ENCODE results near the gene FABP7. TPM values are rescaled to one million over a fixed set of nuclear protein-coding genes. Genes with fewer than 3 reads are reported as not detected.
"Not testable (repeated sequence)": the region's sequence is repeated elsewhere in the genome, so short reads cannot be mapped to it uniquely, and the experiment has no call there.

The FABP7 gene
- total RNA-seq, 1 donor from 2014 or later: not detected

DNA sequence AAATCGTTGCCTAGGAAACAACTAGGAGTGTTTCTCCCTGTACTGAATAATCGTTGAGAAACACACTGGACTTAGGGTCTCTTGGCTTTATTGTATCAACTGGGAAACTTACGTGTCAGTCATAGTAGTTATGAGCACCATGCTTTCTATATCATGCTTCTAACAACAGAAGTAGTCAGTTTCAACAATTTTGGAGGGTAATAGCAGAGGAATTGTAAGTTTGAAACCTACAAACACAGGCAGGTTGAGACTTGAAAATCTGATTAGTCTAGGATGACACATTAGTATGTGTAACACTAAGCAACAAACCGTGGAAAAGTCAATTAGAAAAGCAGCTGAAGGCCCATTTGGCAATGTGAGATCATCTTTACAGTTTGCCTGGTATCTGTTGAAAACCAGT lies 43.9 kb upstream of the FABP7 start:
- TF ChIP-seq, protein P1, sequence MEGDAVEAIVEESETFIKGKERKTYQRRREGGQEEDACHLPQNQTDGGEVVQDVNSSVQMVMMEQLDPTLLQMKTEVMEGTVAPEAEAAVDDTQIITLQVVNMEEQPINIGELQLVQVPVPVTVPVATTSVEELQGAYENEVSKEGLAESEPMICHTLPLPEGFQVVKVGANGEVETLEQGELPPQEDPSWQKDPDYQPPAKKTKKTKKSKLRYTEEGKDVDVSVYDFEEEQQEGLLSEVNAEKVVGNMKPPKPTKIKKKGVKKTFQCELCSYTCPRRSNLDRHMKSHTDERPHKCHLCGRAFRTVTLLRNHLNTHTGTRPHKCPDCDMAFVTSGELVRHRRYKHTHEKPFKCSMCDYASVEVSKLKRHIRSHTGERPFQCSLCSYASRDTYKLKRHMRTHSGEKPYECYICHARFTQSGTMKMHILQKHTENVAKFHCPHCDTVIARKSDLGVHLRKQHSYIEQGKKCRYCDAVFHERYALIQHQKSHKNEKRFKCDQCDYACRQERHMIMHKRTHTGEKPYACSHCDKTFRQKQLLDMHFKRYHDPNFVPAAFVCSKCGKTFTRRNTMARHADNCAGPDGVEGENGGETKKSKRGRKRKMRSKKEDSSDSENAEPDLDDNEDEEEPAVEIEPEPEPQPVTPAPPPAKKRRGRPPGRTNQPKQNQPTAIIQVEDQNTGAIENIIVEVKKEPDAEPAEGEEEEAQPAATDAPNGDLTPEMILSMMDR (IDR thresholded peaks at IDR 0.05; ENCODE audit: insufficient read depth, low read length, severe bottlenecking): no peak
- Histone ChIP-seq H3K4me3 (ENCODE audit: low read depth, low read length) (no peak overlapping the region), H3K36me3 (ENCODE audit: control insufficient read depth, insufficient read depth, low read length) (no peaks in the 10 kb centered on the region), H3K27me3 (ENCODE audit: control insufficient read depth, insufficient read depth, low read length) (no peaks in the 10 kb centered on the region)
- peak; percentile 100 for DNase-seq (ENCODE audit: low read depth)
- FAIRE-seq: peak; percentile 81

DNA sequence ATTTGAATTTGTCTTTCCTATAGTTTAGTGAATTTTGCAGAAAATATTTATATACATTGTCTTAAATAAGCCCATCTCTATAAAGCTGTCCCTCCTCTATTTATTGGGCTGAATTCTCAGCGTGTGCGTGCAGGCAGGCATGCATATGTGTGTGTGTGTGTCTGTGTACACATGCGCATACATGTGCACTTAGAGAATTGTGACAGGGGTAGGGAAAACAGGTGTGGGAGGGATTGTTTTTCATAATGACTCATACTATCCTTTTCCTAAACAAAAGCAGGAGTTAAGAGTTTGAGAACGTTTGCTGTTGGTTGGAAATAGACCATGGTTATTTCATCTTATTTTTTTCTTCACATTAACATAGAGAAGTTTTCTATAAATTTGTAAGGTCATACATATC lies 43.4 kb upstream of the FABP7 start:
- DNase-seq (ENCODE audit: low read depth) (peak; percentile 96), FAIRE-seq (no peak)
- TF ChIP-seq, protein P1 (IDR thresholded peaks at IDR 0.05; ENCODE audit: insufficient read depth, low read length, severe bottlenecking): no peak
- Histone ChIP-seq H3K27me3 (ENCODE audit: control insufficient read depth, insufficient read depth, low read length) (no peaks in the 10 kb centered on the region), H3K36me3 (ENCODE audit: control insufficient read depth, insufficient read depth, low read length) (no peaks in the 10 kb centered on the region), H3K4me3 (ENCODE audit: low read depth, low read length) (no peak overlapping the region)

DNA sequence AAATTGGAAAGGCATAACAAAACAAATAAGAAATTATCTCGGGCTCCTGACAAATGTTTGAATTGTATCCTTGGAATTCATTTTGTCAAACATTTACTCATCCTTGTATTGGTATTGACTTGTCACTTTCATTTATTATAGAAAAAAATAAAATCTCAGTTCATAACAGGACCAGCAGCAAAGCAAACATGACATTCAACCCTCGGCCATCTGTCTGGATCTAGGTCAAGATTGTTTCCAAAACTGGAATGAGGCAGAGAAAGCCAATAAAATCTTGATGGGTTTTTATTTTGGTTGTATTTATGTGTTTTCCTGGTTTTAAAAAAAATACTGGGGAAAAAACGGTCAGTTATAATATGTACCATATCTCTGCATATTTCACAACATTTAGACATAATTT lies 42.9 kb upstream of the FABP7 start:
- no peaks in the 10 kb centered on the region for H3K27me3 ChIP-seq (ENCODE audit: control insufficient read depth, insufficient read depth, low read length)
- TF ChIP-seq, protein P1 (IDR thresholded peaks at IDR 0.05; ENCODE audit: insufficient read depth, low read length, severe bottlenecking): no peak
- DNase-seq (ENCODE audit: low read depth) (no peak), FAIRE-seq (no peak)
- no peaks in the 10 kb centered on the region for H3K36me3 ChIP-seq (ENCODE audit: control insufficient read depth, insufficient read depth, low read length)
- H3K4me3 ChIP-seq (ENCODE audit: low read depth, low read length): no peak overlapping the region

DNA sequence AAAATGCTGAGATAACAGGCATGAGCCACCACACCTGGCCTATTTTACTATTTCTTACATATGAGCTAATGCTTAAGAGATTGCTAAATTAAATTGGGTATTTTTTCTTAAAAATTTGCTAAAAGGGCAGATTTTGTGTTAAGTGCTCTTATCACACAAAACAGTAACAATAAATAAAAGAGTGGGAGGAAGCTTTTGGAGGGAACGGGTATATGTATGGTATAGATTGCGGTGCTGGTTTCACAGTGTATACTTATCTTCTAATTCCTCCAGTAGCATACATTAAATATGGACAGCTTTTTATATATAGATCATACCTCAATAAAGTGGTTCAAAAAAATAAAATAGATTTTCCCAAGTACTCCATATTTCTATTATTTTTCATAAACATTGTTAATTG lies 39.4 kb upstream of the FABP7 start:
- FAIRE-seq: no peak
- Histone ChIP-seq H3K27me3 (ENCODE audit: control insufficient read depth, insufficient read depth, low read length) (no peaks in the 10 kb centered on the region), H3K36me3 (ENCODE audit: control insufficient read depth, insufficient read depth, low read length) (no peaks in the 10 kb centered on the region), H3K4me3 (ENCODE audit: low read depth, low read length) (no peak overlapping the region)
- DNase-seq (ENCODE audit: low read depth): no peak
- TF ChIP-seq, protein P1 (IDR thresholded peaks at IDR 0.05; ENCODE audit: insufficient read depth, low read length, severe bottlenecking): no peak

DNA sequence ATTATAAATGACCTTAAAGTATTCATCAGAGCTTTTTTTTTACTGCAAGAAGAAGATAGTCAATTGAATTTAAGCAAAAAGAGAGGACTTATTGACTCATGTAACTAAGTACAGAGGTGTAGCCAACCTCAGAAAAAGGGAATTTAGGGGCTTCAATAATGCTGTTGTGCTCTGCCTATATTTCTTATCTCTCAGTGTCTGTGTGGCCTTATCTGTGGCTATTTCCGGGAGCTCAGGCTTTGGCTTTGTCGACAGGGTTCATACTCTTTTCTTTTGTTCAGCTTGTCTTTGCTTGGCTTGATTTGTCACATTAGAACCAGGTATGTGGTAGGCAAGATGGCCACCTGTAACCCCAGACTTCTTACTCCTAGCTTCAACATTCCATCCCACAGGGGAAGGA lies 38.6 kb upstream of the FABP7 start:
- Histone ChIP-seq H3K27me3 (ENCODE audit: control insufficient read depth, insufficient read depth, low read length) (no peaks in the 10 kb centered on the region), H3K36me3 (ENCODE audit: control insufficient read depth, insufficient read depth, low read length) (no peaks in the 10 kb centered on the region), H3K4me3 (ENCODE audit: low read depth, low read length) (no peak overlapping the region)
- TF ChIP-seq, protein P1 (IDR thresholded peaks at IDR 0.05; ENCODE audit: insufficient read depth, low read length, severe bottlenecking): no peak
- FAIRE-seq: no peak
- no peak for DNase-seq (ENCODE audit: low read depth)

DNA sequence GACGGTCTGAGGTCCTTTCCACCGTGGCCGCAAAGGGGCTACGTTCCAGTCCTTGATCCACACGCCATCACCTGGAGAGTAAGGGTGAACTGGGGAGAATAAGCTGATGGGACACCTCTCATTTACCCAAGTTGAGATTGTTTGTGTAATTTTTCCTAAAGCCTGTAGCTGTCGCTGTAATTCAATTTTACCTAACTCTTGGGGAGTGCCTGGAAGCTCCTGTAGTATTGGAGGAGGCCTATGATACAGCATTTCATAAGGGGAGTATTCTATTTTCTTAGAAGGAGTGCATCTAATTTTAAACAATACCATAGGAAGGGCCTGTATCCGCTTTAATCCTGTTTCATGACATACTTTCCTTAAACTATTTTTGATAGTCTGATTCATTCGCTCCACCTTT lies 35.3 kb upstream of the FABP7 start:
- not testable (repeated sequence) for FAIRE-seq; H3K36me3 ChIP-seq (ENCODE audit: control insufficient read depth, insufficient read depth, low read length); H3K4me3 ChIP-seq (ENCODE audit: low read depth, low read length); H3K27me3 ChIP-seq (ENCODE audit: control insufficient read depth, insufficient read depth, low read length); DNase-seq (ENCODE audit: low read depth)
- TF ChIP-seq, protein P1 (IDR thresholded peaks at IDR 0.05; ENCODE audit: insufficient read depth, low read length, severe bottlenecking): peak; percentile 33

DNA sequence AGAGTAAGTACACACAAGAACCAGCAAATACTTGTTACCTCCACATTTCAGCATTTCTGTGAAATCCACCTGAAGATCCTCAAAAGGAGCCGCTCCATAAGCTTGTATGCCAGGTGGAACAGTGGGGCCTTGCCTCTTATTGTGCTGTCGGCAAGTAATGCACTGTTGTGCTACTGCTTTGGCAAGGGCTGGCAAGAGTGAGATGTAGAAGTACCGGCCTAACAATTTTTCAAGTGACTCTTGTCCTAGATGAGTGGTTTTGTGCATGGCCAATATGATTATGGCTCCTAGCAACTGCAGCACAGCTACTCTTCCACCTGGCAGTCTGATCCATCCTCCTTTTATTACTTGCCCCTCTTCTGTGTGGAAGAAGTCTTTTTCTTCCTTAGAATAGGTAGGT lies 34.7 kb upstream of the FABP7 start:
- H3K36me3 ChIP-seq (ENCODE audit: control insufficient read depth, insufficient read depth, low read length); H3K4me3 ChIP-seq (ENCODE audit: low read depth, low read length); H3K27me3 ChIP-seq (ENCODE audit: control insufficient read depth, insufficient read depth, low read length); DNase-seq (ENCODE audit: low read depth); FAIRE-seq: not testable (repeated sequence)
